HG03378 (cell line): ENCODE results near the gene LCE2B.
"Not testable (repeated sequence)": the region's sequence is repeated elsewhere in the genome, so short reads cannot be mapped to it uniquely, and the experiment has no call there.

ENCODE experiments used
- ATAC-seq: cut with Tn5 transposase; IDR thresholded peaks from one replicate; pipeline ENCODE4 v1.9.1; 2021; ENCODE audit warnings: mild to moderate bottlenecking, moderate library complexity; ENCODE audit not compliant: unreplicated experiment

The LCE2B gene, protein sequence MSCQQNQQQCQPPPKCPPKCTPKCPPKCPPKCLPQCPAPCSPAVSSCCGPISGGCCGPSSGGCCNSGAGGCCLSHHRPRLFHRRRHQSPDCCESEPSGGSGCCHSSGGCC

DNA sequence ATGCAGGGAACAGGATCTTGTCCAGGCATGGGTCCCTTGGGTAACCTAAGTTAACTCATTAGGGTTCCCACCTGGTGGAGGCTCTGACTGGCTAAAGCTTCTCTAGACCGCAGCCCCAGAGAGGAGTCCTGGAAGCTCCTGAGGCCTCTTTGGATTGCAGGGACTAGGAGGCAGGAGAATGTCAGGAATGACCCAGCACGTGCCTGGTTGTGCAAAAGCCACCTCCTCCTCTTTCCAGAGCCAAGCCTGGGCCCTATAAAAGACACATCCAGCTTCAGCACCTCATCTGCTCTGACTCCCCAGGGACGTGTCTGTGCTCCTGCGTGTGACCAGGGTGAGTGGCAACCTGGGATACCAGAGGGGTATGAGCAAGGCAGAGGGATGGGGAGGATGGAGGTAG lies at the start of gene LCE2B:
Gene LCE2B, plus strand, starts transcription at position 301 of the 400 bp plus-strand sequence. CDS start 721 bp downstream, outside the sequence.
- not testable (repeated sequence) for ATAC-seq

DNA sequence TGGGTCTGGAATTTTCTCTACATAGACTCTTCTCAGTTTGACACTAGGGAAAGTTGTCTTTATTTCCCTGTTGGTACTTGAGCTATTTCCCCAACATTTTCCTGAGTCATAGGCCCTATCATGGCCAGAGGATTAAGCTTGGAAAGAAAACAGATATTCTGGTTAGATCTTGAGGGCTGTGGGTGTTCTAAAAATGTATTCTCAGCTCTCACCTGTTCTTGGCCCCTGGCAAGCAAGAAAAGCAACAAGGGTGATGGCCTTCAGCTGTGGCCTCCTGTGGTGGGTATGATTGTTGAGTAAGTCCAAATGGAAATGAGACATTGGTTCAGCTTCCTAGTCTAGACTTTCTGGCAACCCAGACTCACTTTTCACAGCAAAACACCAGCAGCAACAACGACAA lies 45.6 kb upstream of the LCE2B start:
- no peak for ATAC-seq

DNA sequence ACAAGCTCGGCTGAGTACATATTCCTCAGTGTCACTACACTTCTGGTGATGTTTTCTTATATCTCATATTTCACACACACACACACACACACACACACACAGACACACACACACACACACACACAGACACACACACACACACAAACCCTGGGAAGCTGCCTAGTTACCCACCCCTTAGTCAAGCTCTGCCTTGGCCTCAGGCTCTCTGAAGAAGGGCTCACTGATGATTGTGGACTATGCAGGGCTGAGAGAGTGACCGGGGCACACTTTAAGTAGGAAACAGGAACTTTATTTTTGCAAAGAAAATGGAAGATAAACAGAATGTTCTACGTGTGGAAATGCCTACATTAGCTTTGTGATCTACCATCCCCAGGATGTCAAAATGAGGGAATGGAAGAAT lies 42.0 kb upstream of the LCE2B start:
- no peak for ATAC-seq

DNA sequence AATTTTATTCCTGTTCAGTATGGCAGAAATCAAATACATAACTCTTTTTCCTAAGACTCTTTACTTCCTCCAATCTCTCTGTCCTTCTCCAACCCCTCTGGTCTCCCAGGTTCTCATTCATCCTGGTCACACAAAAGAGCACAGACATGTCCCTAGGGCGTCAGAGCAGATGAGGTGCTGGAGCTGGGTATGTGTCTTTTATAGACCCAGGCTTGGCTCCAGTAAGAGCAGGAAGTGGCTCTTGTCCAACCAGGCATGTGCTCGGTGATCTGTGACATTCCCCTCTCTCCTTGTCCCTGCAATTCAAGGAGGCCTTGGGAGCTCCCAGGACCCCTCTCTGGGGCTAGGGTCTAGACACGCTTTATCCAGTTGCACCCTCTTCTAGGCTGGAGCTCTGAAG lies 40.8 kb upstream of the LCE2B start:
- ATAC-seq, result no peak

DNA sequence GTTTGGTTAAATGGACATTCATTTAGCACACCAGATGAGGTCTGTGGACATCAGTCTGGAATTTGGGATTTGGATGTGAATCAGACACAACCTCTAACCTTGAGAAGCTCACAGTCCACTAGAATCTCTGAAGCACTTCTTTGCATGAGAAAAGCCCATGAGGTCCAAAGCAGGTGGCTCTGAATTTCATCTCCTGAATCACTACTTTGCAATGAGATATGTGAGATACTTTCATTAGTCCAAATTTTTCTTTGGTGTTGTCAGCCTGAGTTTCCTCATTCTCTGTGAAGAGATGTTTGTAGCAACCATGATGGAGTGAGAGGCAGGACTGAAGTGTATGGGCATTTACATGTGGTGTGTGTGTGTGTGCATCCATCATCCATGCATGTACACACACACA lies 39.3 kb upstream of the LCE2B start:
- ATAC-seq, result no peak

DNA sequence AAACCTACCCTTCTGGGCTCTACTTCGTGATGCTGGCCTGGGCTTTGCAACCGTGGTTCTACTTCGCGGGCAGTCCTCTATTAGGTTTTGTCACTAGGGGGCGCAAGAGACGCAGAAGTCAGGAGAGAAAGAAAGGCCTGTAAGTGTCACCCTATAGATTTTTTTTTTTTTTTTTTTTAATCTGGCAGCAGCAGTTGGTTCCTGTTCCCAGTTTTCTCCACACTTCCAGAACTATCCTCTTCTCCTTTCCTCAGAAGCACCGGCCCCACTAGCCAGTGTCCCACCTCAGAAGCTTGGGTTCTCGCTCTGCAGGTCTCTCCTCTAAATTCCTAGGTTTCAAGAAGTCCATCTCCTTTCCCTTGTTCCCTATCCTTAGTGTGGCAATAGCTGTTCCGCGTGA lies 31.8 kb upstream of the LCE2B start:
- ATAC-seq, result no peak

DNA sequence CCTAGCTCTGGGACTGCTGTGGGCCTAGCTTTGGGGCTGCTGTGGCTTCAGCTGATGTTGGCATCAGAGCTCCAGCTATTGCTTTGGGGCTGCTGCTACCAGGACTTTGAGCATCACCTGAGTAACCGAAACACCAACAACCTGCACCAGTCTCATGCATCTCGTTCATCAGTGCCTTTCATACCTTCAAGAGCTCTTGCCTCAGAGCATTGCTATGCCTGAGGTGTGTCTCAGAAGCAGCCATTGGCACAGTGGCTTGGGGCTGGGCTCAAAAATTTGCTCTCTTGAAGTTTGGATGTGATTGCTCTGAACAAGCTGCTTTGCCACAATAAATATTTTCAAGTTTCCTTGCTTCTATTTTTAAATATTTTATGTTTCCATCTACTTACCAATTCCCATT lies 29.5 kb upstream of the LCE2B start:
- ATAC-seq, result no peak

DNA sequence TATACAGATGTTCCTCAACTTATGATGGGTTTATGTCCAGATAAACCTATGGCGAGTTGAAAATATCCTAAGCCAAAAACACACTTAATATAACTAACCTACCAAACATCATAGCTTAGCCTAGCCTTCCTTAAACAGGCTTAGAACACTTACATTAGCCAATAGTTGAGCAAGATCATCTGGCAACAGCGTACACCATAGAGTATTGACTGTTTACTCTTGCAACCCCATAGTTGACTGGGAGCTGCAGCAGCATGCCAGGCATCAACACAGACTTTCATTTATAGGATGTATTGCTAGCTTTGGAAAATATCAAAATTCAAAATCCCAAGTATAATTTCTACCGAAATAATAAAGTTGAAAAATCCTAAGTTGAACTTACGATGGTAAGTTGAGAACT lies 28.2 kb upstream of the LCE2B start:
- no peak for ATAC-seq

DNA sequence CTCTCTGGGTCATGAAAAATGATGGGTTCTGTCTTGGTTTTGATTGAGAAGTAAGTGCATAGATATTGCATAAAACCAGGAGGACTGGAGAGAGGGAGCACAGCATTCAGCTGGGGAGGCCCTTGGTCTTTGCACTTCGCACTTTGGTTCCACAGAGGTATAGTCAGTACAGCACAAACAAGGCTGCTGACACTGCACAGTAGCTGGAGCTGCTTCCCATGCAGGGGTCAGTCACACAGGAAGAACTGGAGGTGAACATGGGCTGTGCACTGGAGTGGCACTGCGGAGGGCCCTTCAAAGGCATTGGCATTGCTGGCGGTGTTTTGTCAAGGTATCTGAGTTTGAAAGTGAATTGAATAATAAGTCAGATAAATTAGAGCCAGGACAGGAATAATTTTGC lies 27.3 kb upstream of the LCE2B start:
- ATAC-seq, result no peak

DNA sequence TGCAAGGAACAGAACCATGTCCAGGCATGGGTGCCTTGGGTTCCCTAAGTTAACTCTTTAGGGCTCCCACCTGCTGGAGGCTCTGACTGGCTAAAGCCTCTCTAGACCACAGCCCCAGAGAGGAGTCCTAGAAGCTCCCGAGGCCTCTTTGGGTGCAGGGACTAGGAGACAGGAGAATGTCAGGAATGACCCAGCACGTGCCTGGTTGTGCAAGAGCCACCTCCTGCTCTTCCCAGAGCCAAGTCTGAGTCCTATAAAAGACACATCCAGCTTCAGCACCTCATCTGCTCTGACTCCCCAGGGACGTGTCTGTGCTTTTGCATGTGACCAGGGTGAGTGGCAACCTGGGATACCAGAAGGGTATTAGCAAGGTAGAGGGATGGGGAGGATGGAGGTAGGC lies 22.8 kb upstream of the LCE2B start, which contains the start of gene LCE2D:
Gene LCE2D, plus strand, starts transcription at position 283 of the 400 bp plus-strand sequence. CDS start 726 bp downstream, outside the sequence.
- no peak for ATAC-seq

DNA sequence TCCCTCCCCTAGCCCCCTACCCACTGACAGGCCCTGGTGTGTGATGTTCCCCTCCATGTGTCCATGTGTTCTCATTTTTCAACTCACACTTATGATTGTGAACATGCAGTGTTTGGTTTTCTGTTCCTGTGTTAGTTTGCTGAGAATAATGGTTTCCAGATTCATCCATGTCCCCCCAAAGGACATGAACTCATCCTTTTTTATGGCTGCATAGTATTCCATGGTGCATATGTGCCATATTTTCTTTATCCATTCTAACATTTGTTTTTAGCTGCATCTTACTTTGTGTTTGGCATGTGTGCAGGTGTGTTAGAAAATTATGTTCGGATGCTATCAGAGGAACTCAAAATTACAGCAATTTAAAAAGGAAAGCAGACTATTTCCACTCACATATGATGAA lies 19.8 kb upstream of the LCE2B start:
- not testable (repeated sequence) for ATAC-seq

DNA sequence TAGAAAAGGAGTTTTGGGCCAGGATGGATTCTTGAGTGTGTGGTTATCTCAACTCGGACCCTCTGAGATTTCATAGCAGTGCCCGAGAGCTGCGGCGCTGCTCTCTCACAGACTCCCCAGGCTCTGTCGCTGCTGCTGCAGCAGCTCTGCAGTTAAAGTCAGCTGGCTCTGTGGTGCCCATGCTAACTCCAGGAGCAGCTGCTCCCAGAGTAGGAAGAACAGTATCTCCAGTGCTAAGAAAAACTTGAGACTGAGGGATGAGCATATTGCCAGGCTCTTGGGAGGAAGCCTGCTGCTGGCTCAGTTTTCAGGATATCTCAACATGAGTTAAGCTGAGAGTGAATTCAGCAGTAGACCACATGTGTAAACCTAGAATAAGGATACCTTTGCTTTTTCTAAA lies 18.3 kb upstream of the LCE2B start:
- no peak for ATAC-seq

DNA sequence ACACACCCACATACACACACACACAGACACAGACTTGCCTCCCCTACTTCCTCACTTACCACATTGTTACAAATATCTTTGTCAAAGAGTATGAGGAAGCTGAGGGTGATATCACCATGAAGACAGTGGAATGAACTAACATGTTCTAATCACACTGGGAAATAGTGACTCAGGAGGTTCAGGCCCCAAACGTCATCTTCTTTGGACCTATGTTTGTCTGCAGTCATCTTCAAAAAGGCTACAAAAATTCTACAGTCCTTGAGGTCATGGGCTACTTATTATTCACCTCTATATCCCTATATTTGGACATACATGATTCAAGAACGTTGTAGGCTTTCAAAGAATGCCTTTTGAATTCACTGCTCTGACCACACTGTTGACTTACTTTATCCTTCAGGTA lies 12.9 kb upstream of the LCE2B start:
- ATAC-seq, result no peak

DNA sequence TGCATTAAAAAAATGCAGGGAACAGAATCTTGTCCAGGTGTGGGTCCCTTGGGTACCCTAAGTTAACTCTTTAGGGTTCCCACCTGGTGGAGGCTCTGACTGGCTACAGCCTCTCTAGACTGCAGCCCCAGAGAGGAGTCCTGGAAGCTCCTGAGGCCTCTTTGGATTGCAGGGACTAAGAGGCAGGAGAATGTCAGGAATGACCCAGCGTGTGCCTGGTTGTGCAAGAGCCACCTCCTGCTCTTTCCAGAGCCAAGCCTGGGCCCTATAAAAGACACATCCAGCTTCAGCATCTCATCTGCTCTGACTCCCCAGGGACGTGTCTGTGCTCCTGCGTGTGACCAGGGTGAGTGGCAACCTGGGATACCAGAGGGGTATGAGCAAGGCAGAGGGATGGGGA lies 10.9 kb upstream of the LCE2B start, which contains the start of gene LCE2C:
Gene LCE2C, plus strand, starts transcription at position 297 of the 400 bp plus-strand sequence. CDS start 737 bp downstream, outside the sequence.
- not testable (repeated sequence) for ATAC-seq

DNA sequence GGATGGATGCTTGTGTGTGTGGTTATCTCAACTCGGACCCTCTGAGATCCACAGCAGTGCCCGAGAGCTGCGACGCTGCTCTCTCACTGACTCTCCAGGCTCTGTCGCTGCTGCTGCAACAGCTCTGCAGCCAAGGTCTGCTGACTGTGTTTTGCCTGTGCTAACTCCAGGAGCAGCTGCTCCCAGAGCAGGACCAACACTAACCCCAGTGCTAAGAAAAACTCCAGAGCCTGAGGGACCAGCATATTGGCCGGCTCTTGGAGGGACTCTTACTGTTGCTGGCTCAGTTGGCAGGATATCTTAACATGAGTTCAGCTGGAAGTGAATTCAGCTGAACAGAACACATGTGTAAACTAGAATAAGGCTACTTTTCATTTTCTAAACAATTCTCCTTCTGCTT lies 6.5 kb upstream of the LCE2B start:
- ATAC-seq, result no peak

DNA sequence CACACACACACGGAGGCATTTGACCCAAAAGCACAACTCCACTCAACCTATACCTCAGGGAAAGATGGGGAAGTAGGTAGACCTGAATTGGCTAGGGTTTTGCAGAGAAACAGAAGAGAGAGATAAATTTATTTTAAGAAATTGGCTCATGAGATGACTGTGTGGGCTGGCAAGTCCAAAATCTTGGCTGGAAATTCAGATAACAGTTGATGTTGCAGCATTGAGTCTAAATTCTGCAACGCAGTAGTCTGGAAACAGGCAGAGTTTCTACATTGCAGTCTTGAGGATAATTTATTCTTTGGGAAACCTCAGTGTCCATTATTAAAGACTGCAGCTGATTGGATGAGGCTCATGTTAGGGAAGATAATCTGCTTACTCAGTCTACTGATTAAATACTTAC lies 4.3 kb upstream of the LCE2B start:
- no peak for ATAC-seq

DNA sequence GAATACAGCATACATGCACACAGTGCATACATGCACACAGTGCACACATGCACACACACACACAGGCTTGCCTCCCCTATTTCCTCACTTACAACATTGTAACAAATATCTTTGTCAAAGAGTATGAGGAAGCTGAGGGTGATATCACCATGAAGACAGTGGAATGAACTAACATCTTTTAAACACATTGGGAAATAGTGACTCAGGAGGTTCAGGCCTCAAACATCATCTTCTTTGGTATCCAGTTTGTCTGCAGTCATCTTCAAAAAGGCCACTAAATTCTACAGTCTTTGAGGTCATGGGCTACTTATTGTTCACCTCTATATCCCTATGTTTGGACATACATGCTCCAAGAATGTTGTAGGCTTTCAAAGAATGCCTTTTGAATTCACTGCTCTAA lies 2.1 kb upstream of the LCE2B start:
- no peak for ATAC-seq

DNA sequence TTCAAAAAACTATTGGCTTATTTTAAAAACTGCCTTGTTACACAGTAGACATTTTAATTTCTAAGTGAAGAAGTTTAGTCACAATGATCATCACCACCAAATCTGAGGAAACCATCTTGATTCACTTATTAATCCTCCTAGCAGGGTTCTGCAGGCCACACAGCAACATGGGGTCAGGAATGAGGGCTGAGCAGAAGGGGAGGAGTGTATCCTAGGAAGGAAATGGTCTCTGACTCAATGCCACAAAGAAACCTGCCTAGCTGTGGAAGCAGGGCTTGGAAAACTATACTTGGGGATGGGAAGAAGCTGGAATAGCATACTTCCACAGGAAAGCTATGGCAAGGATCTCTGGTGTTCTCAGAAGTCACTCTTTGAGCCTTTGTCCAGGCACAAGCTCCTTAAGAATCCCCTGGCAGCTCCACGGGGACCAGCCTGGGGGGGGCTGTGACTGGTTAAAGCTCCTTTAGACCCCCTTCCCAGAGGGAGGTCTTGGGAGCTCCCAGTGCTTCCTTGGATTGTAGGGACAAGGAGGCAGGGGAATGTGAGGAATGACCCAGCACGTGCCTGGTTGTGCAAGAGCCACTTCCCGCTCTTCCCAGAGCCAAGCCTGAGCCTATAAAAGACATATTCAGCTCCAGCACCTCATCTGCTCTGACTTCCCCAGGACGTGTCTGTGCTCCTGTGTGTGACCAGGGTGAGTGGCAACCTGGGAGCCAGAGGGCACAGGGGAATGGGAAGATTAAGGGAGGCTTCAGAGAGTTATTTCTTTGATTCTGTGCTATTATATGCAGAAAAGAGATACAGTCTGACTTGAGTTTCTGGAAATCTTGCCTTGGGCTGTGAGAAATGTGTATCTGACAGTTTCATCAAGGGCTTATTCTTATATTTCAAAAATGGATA lies 12.0 kb downstream of the LCE2B start, which contains the start of gene LCE2A:
Gene LCE2A, plus strand, starts transcription at position 645 of the 900 bp plus-strand sequence. CDS start 557 bp downstream, outside the sequence.
- no peak for ATAC-seq

DNA sequence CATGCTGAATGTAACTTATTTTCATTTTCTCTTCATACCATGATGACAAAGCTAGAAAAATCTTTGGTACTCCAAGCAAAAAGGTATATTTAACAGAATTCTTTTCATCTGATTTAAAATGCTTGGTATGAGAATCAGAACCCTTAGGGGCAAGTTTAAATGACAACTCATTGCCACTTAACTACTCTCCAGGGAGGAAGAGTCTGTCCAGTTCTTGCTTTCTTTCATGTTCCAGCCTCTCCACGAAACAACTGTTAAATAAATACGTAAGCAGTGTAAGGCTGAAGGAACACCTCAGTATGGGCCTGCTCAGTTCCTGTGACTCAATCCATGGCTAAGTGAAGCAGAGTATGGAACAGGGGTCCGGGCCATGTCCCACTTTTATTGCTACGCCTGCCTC lies 13.8 kb downstream of the LCE2B start:
- ATAC-seq, result no peak

DNA sequence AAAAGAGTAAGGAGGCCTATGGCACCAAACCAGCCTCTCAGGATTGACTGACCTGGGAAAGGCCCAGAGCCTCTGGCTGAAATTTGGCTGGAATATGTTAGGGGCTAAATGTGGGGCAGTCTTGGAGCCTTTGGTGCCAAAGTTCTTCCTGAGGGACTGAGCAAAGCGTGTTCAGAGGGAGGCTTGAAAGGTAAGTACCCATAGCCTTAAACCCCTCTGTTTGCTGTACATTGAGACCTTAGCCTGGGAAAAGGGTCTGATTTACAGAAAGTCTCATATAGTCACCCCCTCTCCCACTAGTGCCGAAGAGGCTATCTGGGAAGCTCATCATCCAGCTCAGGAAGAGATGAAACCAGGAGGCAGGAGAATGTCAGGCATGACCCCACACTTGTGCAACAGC lies 21.9 kb downstream of the LCE2B start, which contains the start of gene LCE4A:
Gene LCE4A, plus strand, starts transcription at position 301 of the 400 bp plus-strand sequence. CDS start 916 bp downstream, outside the sequence.
- ATAC-seq, result no peak

DNA sequence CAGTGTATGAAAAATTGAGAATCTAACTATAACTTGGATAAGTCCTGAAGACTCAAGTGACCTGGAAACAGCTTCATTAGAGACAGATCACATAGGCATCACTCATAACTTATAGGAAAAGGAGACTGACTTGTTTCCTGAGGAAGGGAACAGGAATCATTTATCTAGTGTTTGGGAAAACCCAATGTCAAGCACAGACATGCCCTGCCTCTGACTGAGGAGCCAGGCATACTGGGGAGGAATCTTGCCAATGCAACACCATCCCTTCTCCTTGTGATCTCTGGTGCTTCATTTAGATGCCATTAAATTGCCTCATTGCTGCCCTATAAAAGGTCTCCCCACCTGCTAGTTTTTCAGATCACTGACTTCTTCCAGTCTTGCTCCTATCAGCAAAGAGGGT lies 32.3 kb downstream of the LCE2B start:
- no peak for ATAC-seq

DNA sequence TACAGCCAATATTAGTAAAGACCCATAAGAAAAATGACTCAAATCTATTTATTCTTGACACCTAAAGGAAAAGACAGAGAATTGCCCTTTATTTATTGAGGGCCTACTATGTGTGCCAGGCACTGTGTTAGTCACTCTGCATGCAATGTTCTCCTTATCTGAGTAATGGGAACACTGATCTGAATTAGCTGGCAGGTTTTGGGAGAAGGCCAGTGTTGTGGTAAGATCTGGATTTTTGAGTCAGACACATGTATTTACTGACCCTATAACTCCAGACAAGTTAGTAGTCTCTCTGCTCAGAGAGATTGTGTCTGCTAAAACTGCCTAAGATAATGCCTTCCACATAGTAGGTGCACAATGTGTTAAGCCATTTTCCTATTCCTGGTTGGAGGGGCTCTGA lies 39.3 kb downstream of the LCE2B start:
- no peak for ATAC-seq
